Neuronal stem cell (in vitro differentiated cells): Measurements from ENCODE around the gene OSBPL1A.

Source experiments
- DNase-seq: peaks from one replicate; pipeline ENCODE4 v3.0.0-alpha.2; 2013; ENCODE audit warnings: low spot score
- H2AFZ ChIP-seq: one replicate; pipeline ENCODE4 v1.6.1; 2013; ENCODE audit warnings: mild to moderate bottlenecking, low read length, inconsistent platforms
- H2AK5ac ChIP-seq: 2 replicates; pipeline ENCODE4 v1.6.1; 2013; ENCODE audit warnings: low read depth, mild to moderate bottlenecking, inconsistent platforms, low read length, moderate library complexity, mixed read lengths
- H2BK120ac ChIP-seq: 2 replicates; pipeline ENCODE4 v1.6.1; 2013; ENCODE audit warnings: low read depth, mild to moderate bottlenecking, inconsistent platforms, low read length, moderate library complexity, mixed read lengths
- H2BK12ac ChIP-seq: one replicate; pipeline ENCODE4 v1.6.1; 2013; ENCODE audit warnings: low read length, inconsistent platforms
- H2BK15ac ChIP-seq: 2 replicates; pipeline ENCODE4 v1.6.1; 2013; ENCODE audit warnings: mild to moderate bottlenecking, low read length, inconsistent platforms, mixed read lengths
- H2BK5ac ChIP-seq: one replicate; pipeline ENCODE4 v1.6.1; 2013; ENCODE audit warnings: inconsistent platforms, mild to moderate bottlenecking, low read length, moderate library complexity
- H3K14ac ChIP-seq: one replicate; pipeline ENCODE4 v1.6.1; 2013; ENCODE audit warnings: low read length, inconsistent platforms
- H3K18ac ChIP-seq: 2 replicates; pipeline ENCODE4 v1.6.1; 2013; ENCODE audit warnings: low read length, inconsistent platforms
- H3K23ac ChIP-seq: 2 replicates; pipeline ENCODE4 v1.6.1; 2013; ENCODE audit warnings: low read depth, mild to moderate bottlenecking, mixed read lengths, low read length, inconsistent platforms; ENCODE audit not compliant: poor library complexity
- H3K27ac ChIP-seq: replicated peaks from 3 replicates; pipeline ENCODE4 v1.5.1; 2013; ENCODE audit warnings: low read length, inconsistent platforms
- H3K27me3 ChIP-seq, 3 experiments: 2 replicates each; pipeline ENCODE4 v1.6.1; 2013; ENCODE audit warnings: low read length in 3 of 3, mild to moderate bottlenecking in 2 of 3, inconsistent platforms in 1 of 3, low read depth in 1 of 3, mixed read lengths in 1 of 3, moderate library complexity in 1 of 3; ENCODE audit not compliant: control insufficient read depth in 3 of 3, insufficient read depth in 3 of 3
- H3K36me3 ChIP-seq, 2 donors: replicated peaks in 1 of 2; 2 replicates each; pipeline ENCODE4 v1.6.1; 2013; ENCODE audit warnings: low read length in 2 of 2; ENCODE audit not compliant: control insufficient read depth in 2 of 2, insufficient read depth in 2 of 2
- H3K4ac ChIP-seq: 2 replicates; pipeline ENCODE4 v1.6.1; 2013; ENCODE audit warnings: inconsistent platforms, mild to moderate bottlenecking, low read length, moderate library complexity
- H3K4me1 ChIP-seq, 2 donors: 1 replicate in 1 of 2; 2 replicates in 1 of 2; pipeline ENCODE4 v1.6.1; 2013; ENCODE audit warnings: low read length in 2 of 2, low read depth in 1 of 2; ENCODE audit not compliant: control insufficient read depth in 2 of 2, insufficient read depth in 1 of 2
- H3K4me2 ChIP-seq: one replicate; pipeline ENCODE4 v1.6.1; 2013; ENCODE audit warnings: mild to moderate bottlenecking, low read length, inconsistent platforms; ENCODE audit not compliant: insufficient read depth, poor library complexity, severe bottlenecking
- H3K4me3 ChIP-seq, 2 donors: 2 replicates each; pipeline ENCODE4 v1.5.1; 2013; ENCODE audit warnings: low read length in 2 of 2, mild to moderate bottlenecking in 2 of 2, inconsistent platforms in 1 of 2, moderate library complexity in 1 of 2
- H3K79me1 ChIP-seq: one replicate; pipeline ENCODE4 v1.6.1; 2013; ENCODE audit warnings: low read depth, mild to moderate bottlenecking, inconsistent platforms, low read length, moderate library complexity
- H3K9ac ChIP-seq: one replicate; pipeline ENCODE4 v1.6.1; 2013; ENCODE audit warnings: mild to moderate bottlenecking, low read depth, low read length, inconsistent platforms; ENCODE audit not compliant: poor library complexity
- H3K9me3 ChIP-seq, 2 donors: replicated peaks in 1 of 2; 2 replicates each; pipeline versions ENCODE3 to v1.6.1; 2013; ENCODE audit warnings: low read length in 2 of 2, mild to moderate bottlenecking in 2 of 2, inconsistent platforms in 1 of 2, low read depth in 1 of 2, mixed read lengths in 1 of 2, moderate library complexity in 1 of 2; ENCODE audit not compliant: control insufficient read depth in 2 of 2, insufficient read depth in 1 of 2
- H4K8ac ChIP-seq: one replicate; pipeline ENCODE4 v1.6.1; 2013; ENCODE audit warnings: low read depth, mild to moderate bottlenecking, inconsistent platforms, low read length, moderate library complexity
- H4K91ac ChIP-seq: one replicate; pipeline ENCODE4 v1.6.1; 2013; ENCODE audit warnings: low read length, low read depth, mild to moderate bottlenecking, inconsistent platforms; ENCODE audit not compliant: poor library complexity
- WGBS, 2 donors: extraction: QIAGEN DNeasy Blood & Tissue Kit; methylation state at CpG; one replicate each; pipeline ENCODE4 v1.1.7; 2013; ENCODE audit warnings: missing lambda C conversion rate in 2 of 2, mixed read lengths in 1 of 2; ENCODE audit not compliant: insufficient read length in 2 of 2, insufficient replicate concordance in 1 of 2; ENCODE audit errors: extremely low coverage in 2 of 2; 5-methylcytosine and 5-hydroxymethylcytosine counted together

The OSBPL1A gene

DNA sequence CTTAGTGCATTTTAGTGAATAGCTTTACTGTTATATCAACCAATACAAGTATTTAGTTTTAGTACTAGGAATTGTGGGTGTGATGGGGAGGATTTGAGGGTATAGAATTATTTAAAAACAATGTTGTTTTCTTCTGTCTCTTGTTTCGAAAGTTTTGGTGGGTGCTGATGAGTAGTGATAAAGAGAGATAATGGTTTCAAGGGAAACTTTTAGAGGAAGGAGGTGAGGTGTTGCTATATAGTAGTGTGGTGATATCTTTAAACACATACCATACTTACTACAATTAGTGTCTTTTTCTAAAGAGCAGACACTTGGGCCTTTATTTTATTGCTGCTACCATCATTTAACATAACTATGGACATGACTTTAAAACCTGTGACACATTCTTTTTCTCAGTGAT is 39.3 kb upstream of the OSBPL1A start:
- Histone ChIP-seq H2BK5ac (no peak overlapping the region), H3K23ac (no peak overlapping the region), H2AFZ (no peak overlapping the region), H2AK5ac (no peak overlapping the region), H3K4me2 (no peak overlapping the region), H3K18ac (no peak overlapping the region), H2BK12ac (no peak overlapping the region), H3K27me3 (no peaks in the 10 kb centered on the region), H3K4me3 (no peak overlapping the region), H3K4me1 (no peaks in the 10 kb centered on the region), H4K8ac (no peak overlapping the region), H2BK15ac (no peak overlapping the region), H2BK120ac (no peak overlapping the region), H3K4ac (no peak overlapping the region), H3K9me3 (no peaks in the 10 kb centered on the region), H3K9ac (no peak overlapping the region), H3K36me3 (peaks cover 6 to 77% of the 10 kb centered on the region in 2 donors), H4K91ac (no peak overlapping the region), H3K79me1 (no peaks in the 10 kb centered on the region), H3K14ac (no peak overlapping the region), H3K27ac (no peak overlapping the region)
- no CpG with 5 or more reads among the region's 1 CpG for WGBS, 2 donors
- no peak for DNase-seq

DNA sequence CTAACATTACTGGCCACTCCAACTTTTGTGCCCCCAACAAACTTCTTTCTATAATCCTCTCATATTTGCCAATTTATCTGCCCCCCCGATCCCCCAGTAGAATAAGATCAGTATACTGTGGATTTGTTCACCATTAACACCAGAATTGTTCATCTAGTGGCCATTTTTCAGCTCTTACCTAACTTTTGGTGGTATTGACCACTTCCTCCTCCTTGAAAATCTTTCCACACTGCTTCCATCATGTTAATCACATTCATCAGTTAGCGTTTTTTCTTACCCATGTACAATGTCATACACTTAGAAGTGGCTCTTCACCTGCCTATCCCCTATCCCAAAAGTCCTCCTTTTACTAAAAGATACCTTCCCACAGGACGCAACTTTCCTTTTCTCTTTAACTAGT is 35.0 kb upstream of the OSBPL1A start:
- no peak overlapping the region for H3K9ac ChIP-seq
- no peak for DNase-seq

DNA sequence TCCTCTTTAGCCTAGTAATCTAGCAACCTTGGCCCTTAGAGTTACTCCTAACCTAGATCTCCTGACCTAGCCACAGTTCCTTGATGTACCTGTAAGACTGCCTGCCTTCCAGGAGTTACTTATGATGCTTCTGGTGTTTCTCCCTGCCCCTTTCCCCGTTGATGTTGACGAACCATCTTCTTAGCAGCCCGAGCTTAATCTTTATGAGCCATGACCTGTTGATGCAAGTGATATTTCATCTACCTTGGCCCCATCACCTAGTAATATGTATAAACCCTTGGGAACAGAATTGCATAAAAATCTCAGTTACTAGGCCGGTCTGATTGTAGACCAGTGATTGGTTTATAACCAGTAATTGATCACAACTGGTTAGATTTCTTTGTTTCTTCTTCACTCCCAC is 31.6 kb upstream of the OSBPL1A start:
- no peak overlapping the region for H2AFZ ChIP-seq
- DNase-seq: no peak
- H3K4me3 ChIP-seq: no peak overlapping the region
- no peak overlapping the region for H3K4me2 ChIP-seq
- H3K18ac ChIP-seq: no peak overlapping the region
- peaks cover 6 to 44% of the 10 kb centered on the region in 2 donors for H3K36me3 ChIP-seq
- no peaks in the 10 kb centered on the region for H3K27me3 ChIP-seq
- no peak overlapping the region for H3K4ac ChIP-seq
- no peak overlapping the region for H2BK5ac ChIP-seq
- no CpG with 5 or more reads among the region's 4 CpGs for WGBS, 2 donors
- no peaks in the 10 kb centered on the region for H3K79me1 ChIP-seq
- no peak overlapping the region for H2BK12ac ChIP-seq
- H4K91ac ChIP-seq: no peak overlapping the region
- no peak overlapping the region for H2AK5ac ChIP-seq
- no peaks in the 10 kb centered on the region for H3K9me3 ChIP-seq
- H3K23ac ChIP-seq: no peak overlapping the region
- no peak overlapping the region for H3K14ac ChIP-seq
- no peak overlapping the region for H3K27ac ChIP-seq
- no peak overlapping the region for H2BK15ac ChIP-seq
- H3K9ac ChIP-seq: no peak overlapping the region
- H3K4me1 ChIP-seq: no peaks in the 10 kb centered on the region
- no peak overlapping the region for H4K8ac ChIP-seq
- H2BK120ac ChIP-seq: no peak overlapping the region

More for the DNA sequence above, 35.0 kb upstream of the OSBPL1A start:
- H3K27ac ChIP-seq: no peak overlapping the region
- no peak overlapping the region for H3K18ac ChIP-seq
- H2BK120ac ChIP-seq: no peak overlapping the region
- H3K4me2 ChIP-seq: no peak overlapping the region
- H3K4me1 ChIP-seq: no peaks in the 10 kb centered on the region
- H4K8ac ChIP-seq: no peak overlapping the region
- no peaks in the 10 kb centered on the region for H3K27me3 ChIP-seq
- no peak overlapping the region for H2AFZ ChIP-seq
- no peak overlapping the region for H4K91ac ChIP-seq
- WGBS, 2 donors: no CpG with 5 or more reads among the region's 3 CpGs
- no peak overlapping the region for H2BK15ac ChIP-seq
- no peak overlapping the region for H3K4ac ChIP-seq
- no peak overlapping the region for H3K23ac ChIP-seq
- no peak overlapping the region for H3K14ac ChIP-seq
- H3K36me3 ChIP-seq: peaks cover 6 to 68% of the 10 kb centered on the region in 2 donors
- no peaks in the 10 kb centered on the region for H3K79me1 ChIP-seq
- no peaks in the 10 kb centered on the region for H3K9me3 ChIP-seq
- H2BK12ac ChIP-seq: no peak overlapping the region
- H2BK5ac ChIP-seq: no peak overlapping the region
- no peak overlapping the region for H3K4me3 ChIP-seq
- H2AK5ac ChIP-seq: no peak overlapping the region

DNA sequence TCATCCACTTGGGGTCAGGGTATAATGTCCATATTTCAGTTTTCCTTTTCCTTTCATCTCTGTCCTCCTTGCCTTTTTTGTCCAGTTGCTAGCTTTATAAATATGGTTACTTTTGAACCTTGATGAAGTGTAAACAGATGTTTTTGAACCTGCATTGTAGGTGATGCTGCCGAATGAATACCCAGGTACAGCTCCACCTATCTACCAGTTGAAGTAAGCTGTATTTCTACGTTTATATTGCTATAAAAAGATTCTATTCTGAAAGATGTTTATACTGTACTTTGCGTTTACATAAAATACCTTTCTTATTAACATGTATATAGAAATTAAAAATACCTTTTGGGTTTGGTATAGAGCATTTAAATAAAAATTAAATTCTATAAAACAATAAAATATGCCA is 31.1 kb upstream of the OSBPL1A start:
- no peak overlapping the region for H3K14ac ChIP-seq
- H4K8ac ChIP-seq: no peak overlapping the region
- H2AK5ac ChIP-seq: no peak overlapping the region
- no peaks in the 10 kb centered on the region for H3K9me3 ChIP-seq
- DNase-seq: no peak
- no peak overlapping the region for H3K23ac ChIP-seq
- H2BK120ac ChIP-seq: no peak overlapping the region
- no peak overlapping the region for H2AFZ ChIP-seq
- H2BK15ac ChIP-seq: no peak overlapping the region
- peaks cover 6 to 41% of the 10 kb centered on the region in 2 donors for H3K36me3 ChIP-seq
- H3K4me3 ChIP-seq: no peak overlapping the region
- no peak overlapping the region for H2BK12ac ChIP-seq
- H3K4me1 ChIP-seq: no peaks in the 10 kb centered on the region
- no peaks in the 10 kb centered on the region for H3K79me1 ChIP-seq
- H3K27me3 ChIP-seq: peaks cover 0 to 2% (median 0%) of the 10 kb centered on the region in 3 experiments
- no peak overlapping the region for H3K9ac ChIP-seq
- H3K4me2 ChIP-seq: no peak overlapping the region
- H3K27ac ChIP-seq: no peak overlapping the region
- no peak overlapping the region for H3K18ac ChIP-seq
- no peak overlapping the region for H3K4ac ChIP-seq
- H4K91ac ChIP-seq: no peak overlapping the region
- no CpG with 5 or more reads among the region's 3 CpGs for WGBS, 2 donors
- no peak overlapping the region for H2BK5ac ChIP-seq
